ENCODE data around the gene SH3RF3. TPM values are rescaled to one million over a fixed set of nuclear protein-coding genes. Genes with fewer than 3 reads are reported as not detected.

Gene SH3RF3
- total RNA-seq, 4 donors from 2014 or later = 2.8 to 5.7 (median 3.0) TPM

GRCh38 chr2:109229094-109229675 lies 100.2 kb downstream of the SH3RF3 start:
- TF ChIP-seq CTCF (IDR thresholded peaks at IDR 0.05 in 4 of 5, conservative IDR thresholded peaks at IDR 0.05 in 1 of 5) = no peak
- TF ChIP-seq POLR2A (IDR thresholded peaks at IDR 0.05) = no peak
- ATAC-seq = no peak

GRCh38 chr2:109230941-109231420 lies 102.0 kb downstream of the SH3RF3 start:
- intact Hi-C loops (cut with DNase I; ENCODE audit: low total_unique reads) = no loop called here
- peak; percentile 33 to 56 for DNase-seq
- TF ChIP-seq CTCF (IDR thresholded peaks at IDR 0.05 in 4 of 5, conservative IDR thresholded peaks at IDR 0.05 in 1 of 5) (no peak), POLR2A (IDR thresholded peaks at IDR 0.05) (no peak)

More at GRCh38 chr2:109229094-109229675, 100.2 kb downstream of the SH3RF3 start:
- in situ Hi-C loops (cut with MboI; ENCODE audit: low sequenced_read_pairs in 4 of 4) (no loop called here), intact Hi-C loops (cut with DNase I; ENCODE audit: low total_unique reads) (no loop called here)
- Histone ChIP-seq H3K27ac (no peak overlapping the region), H3K4me3 (no peak overlapping the region), H3K9me3 (no peaks in the 10 kb centered on the region), H3K27me3 (no peaks in the 10 kb centered on the region), H3K36me3 (no peaks in the 10 kb centered on the region), H3K4me1 (peaks cover 13 to 21% of the 10 kb centered on the region in 2 donors)
- no peak for DNase-seq

GRCh38 chr2:109231428-109231827 lies 102.4 kb downstream of the SH3RF3 start:
- H3K36me3 ChIP-seq = no peaks in the 10 kb centered on the region
- in situ Hi-C loops (cut with MboI; ENCODE audit: low sequenced_read_pairs in 4 of 4) (no loop called here), intact Hi-C loops (cut with DNase I; ENCODE audit: low total_unique reads) (no loop called here)
- H3K27me3 ChIP-seq = no peaks in the 10 kb centered on the region
- TF ChIP-seq CTCF (IDR thresholded peaks at IDR 0.05 in 4 of 5, conservative IDR thresholded peaks at IDR 0.05 in 1 of 5) = no peak
- TF ChIP-seq POLR2A (IDR thresholded peaks at IDR 0.05) = no peak
- H3K4me1 ChIP-seq = peaks cover 13 to 33% of the 10 kb centered on the region in 2 donors
- H3K27ac ChIP-seq = peak overlapping the region; percentile 43 to 64 (median 49)
- DNase-seq (no peak), ATAC-seq (no peak)
- no peak overlapping the region for H3K4me3 ChIP-seq
- no peaks in the 10 kb centered on the region for H3K9me3 ChIP-seq

More at GRCh38 chr2:109230941-109231420, 102.0 kb downstream of the SH3RF3 start:
- Histone ChIP-seq H3K27me3 (no peaks in the 10 kb centered on the region), H3K4me3 (no peak overlapping the region), H3K4me1 (peaks cover 13 to 33% of the 10 kb centered on the region in 2 donors), H3K36me3 (no peaks in the 10 kb centered on the region), H3K9me3 (no peaks in the 10 kb centered on the region), H3K27ac (peak overlapping the region; percentile 43 to 64 (median 49))
- ATAC-seq = peak; percentile 69 to 96
- in situ Hi-C loops (cut with MboI; ENCODE audit: low sequenced_read_pairs in 4 of 4) = no loop called here

GRCh38 chr2:109231996-109232705 lies 103.1 kb downstream of the SH3RF3 start:
- no peak overlapping the region for H3K4me3 ChIP-seq
- no peaks in the 10 kb centered on the region for H3K36me3 ChIP-seq
- no peak overlapping the region for H3K27ac ChIP-seq
- in situ Hi-C loops (cut with MboI; ENCODE audit: low sequenced_read_pairs in 4 of 4) (no loop called here), intact Hi-C loops (cut with DNase I; ENCODE audit: low total_unique reads) (no loop called here)
- no peak for TF ChIP-seq POLR2A (IDR thresholded peaks at IDR 0.05)
- no peak for TF ChIP-seq CTCF (IDR thresholded peaks at IDR 0.05 in 4 of 5, conservative IDR thresholded peaks at IDR 0.05 in 1 of 5)
- peaks cover 13 to 33% of the 10 kb centered on the region in 2 donors for H3K4me1 ChIP-seq
- no peaks in the 10 kb centered on the region for H3K9me3 ChIP-seq
- no peaks in the 10 kb centered on the region for H3K27me3 ChIP-seq
- ATAC-seq (no peak), DNase-seq (no peak)
